Stimulated activated naive CD8-positive, alpha-beta T cell treated with anti-CD3 and anti-CD28 coated beads, Interleukin-15, Interleukin-2, amounts not matched to agents 100 ng/mL and 50 ng/mL, for 24 hours (primary cell): ENCODE results near the gene SYNE2.
A peak's percentile ranks its signal among the peaks of the same experiment; 100 is the strongest.
"Not testable (repeated sequence)": the region's sequence is repeated elsewhere in the genome, so short reads cannot be mapped to it uniquely, and the experiment has no call there.

Source experiments
- H3K27ac Mint-ChIP-seq: one replicate; pipeline ENCODE4 v1.8.0; 2021; ENCODE audit warnings: mild to moderate bottlenecking, mixed read lengths
- H3K27me3 Mint-ChIP-seq: one replicate; pipeline ENCODE4 v1.8.0; 2021; ENCODE audit warnings: mixed read lengths
- H3K36me3 Mint-ChIP-seq: one replicate; pipeline ENCODE4 v1.8.0; 2021; ENCODE audit warnings: low read depth, mixed read lengths
- H3K4me1 Mint-ChIP-seq: one replicate; pipeline ENCODE4 v1.8.0; 2021; ENCODE audit warnings: low read depth, mixed read lengths
- H3K4me3 Mint-ChIP-seq: one replicate; pipeline ENCODE4 v1.8.0; 2021; ENCODE audit warnings: mild to moderate bottlenecking, mixed read lengths
- H3K9me3 Mint-ChIP-seq: one replicate; pipeline ENCODE4 v1.8.0; 2021; ENCODE audit warnings: mixed read lengths

Gene SYNE2

GRCh38 chr14:63852817-63853731 lies at the start of gene SYNE2:
SYNE2 (plus strand) TSS chr14:63853004; CDS start chr14:63909149, 56,145 bp downstream.
- Mint-ChIP-seq H3K9me3 (no peaks in the 10 kb centered on the region), H3K36me3 (no peaks in the 10 kb centered on the region), H3K4me1 (peaks cover 48% of the 10 kb centered on the region), H3K27me3 (peaks cover 4% of the 10 kb centered on the region), H3K4me3 (peak within 1 kb of the TSS; percentile 94), H3K27ac (peak within 1 kb of the TSS; percentile 85)

- H3K4me1 Mint-ChIP-seq, H3K27me3 Mint-ChIP-seq, H3K27ac Mint-ChIP-seq, H3K4me3 Mint-ChIP-seq, H3K36me3 Mint-ChIP-seq, H3K9me3 Mint-ChIP-seq: not testable (repeated sequence)
These were observed 49.5 kb upstream of the SYNE2 start for GRCh38 chr14:63803221-63803791.

GRCh38 chr14:63806064-63806463 lies 46.7 kb upstream of the SYNE2 start:
- not testable (repeated sequence) for H3K4me3 Mint-ChIP-seq, H3K4me1 Mint-ChIP-seq, H3K27ac Mint-ChIP-seq, H3K36me3 Mint-ChIP-seq, H3K27me3 Mint-ChIP-seq, H3K9me3 Mint-ChIP-seq

GRCh38 chr14:63811692-63812091 lies 41.1 kb upstream of the SYNE2 start:
- H3K9me3 Mint-ChIP-seq, H3K27ac Mint-ChIP-seq, H3K27me3 Mint-ChIP-seq, H3K4me1 Mint-ChIP-seq, H3K36me3 Mint-ChIP-seq, H3K4me3 Mint-ChIP-seq: not testable (repeated sequence)

- H3K27me3 Mint-ChIP-seq: no peaks in the 10 kb centered on the region
- no peak overlapping the region for H3K27ac Mint-ChIP-seq
- H3K9me3 Mint-ChIP-seq: no peaks in the 10 kb centered on the region
These were observed 19.1 kb upstream of the SYNE2 start for GRCh38 chr14:63833728-63834127.

GRCh38 chr14:63840981-63841380 lies 11.8 kb upstream of the SYNE2 start:
- H3K36me3 Mint-ChIP-seq: no peaks in the 10 kb centered on the region
- H3K9me3 Mint-ChIP-seq: peaks cover 4% of the 10 kb centered on the region
- H3K27ac Mint-ChIP-seq: no peak overlapping the region
- H3K4me1 Mint-ChIP-seq: no peaks in the 10 kb centered on the region
- H3K4me3 Mint-ChIP-seq: no peak overlapping the region
- H3K27me3 Mint-ChIP-seq: no peaks in the 10 kb centered on the region

More at GRCh38 chr14:63833728-63834127, 19.1 kb upstream of the SYNE2 start:
- Mint-ChIP-seq H3K36me3 (no peaks in the 10 kb centered on the region), H3K4me1 (no peaks in the 10 kb centered on the region), H3K4me3 (no peak overlapping the region)

- Mint-ChIP-seq H3K36me3 (no peaks in the 10 kb centered on the region), H3K4me3 (no peak overlapping the region), H3K9me3 (peaks cover 4% of the 10 kb centered on the region), H3K27me3 (no peaks in the 10 kb centered on the region), H3K27ac (no peak overlapping the region), H3K4me1 (no peaks in the 10 kb centered on the region)
These were observed 9.0 kb upstream of the SYNE2 start for GRCh38 chr14:63843796-63844195.

- Mint-ChIP-seq H3K9me3 (no peaks in the 10 kb centered on the region), H3K36me3 (no peaks in the 10 kb centered on the region), H3K27ac (no peak overlapping the region), H3K4me3 (no peak overlapping the region), H3K27me3 (peaks cover 4% of the 10 kb centered on the region), H3K4me1 (peaks cover 8% of the 10 kb centered on the region)
These were observed 3.9 kb upstream of the SYNE2 start for GRCh38 chr14:63848890-63849289.

- H3K27ac Mint-ChIP-seq: peak overlapping the region; percentile 72
- peak overlapping the region; percentile 94 for H3K4me3 Mint-ChIP-seq
- no peaks in the 10 kb centered on the region for H3K9me3 Mint-ChIP-seq
- H3K36me3 Mint-ChIP-seq: no peaks in the 10 kb centered on the region
- H3K27me3 Mint-ChIP-seq: peaks cover 4% of the 10 kb centered on the region
- H3K4me1 Mint-ChIP-seq: peaks cover 42% of the 10 kb centered on the region
These were observed 460 bp upstream of the SYNE2 start for GRCh38 chr14:63852271-63852816.

GRCh38 chr14:63853831-63854293 lies 1.1 kb downstream of the SYNE2 start:
- Mint-ChIP-seq H3K36me3 (no peaks in the 10 kb centered on the region), H3K9me3 (no peaks in the 10 kb centered on the region), H3K4me3 (peak overlapping the region; percentile 94), H3K27me3 (peaks cover 4% of the 10 kb centered on the region), H3K27ac (peak overlapping the region; percentile 85), H3K4me1 (peaks cover 51% of the 10 kb centered on the region)

- H3K4me3 Mint-ChIP-seq: peak overlapping the region; percentile 94
- peak overlapping the region; percentile 85 for H3K27ac Mint-ChIP-seq
- no peaks in the 10 kb centered on the region for H3K36me3 Mint-ChIP-seq
- peaks cover 4% of the 10 kb centered on the region for H3K27me3 Mint-ChIP-seq
- H3K9me3 Mint-ChIP-seq: no peaks in the 10 kb centered on the region
- H3K4me1 Mint-ChIP-seq: peaks cover 51% of the 10 kb centered on the region
These were observed 1.5 kb downstream of the SYNE2 start for GRCh38 chr14:63854330-63854729.

- peaks cover 56% of the 10 kb centered on the region for H3K4me1 Mint-ChIP-seq
These were observed 2.5 kb downstream of the SYNE2 start for GRCh38 chr14:63855281-63855680.

GRCh38 chr14:63857466-63858030 lies 4.7 kb downstream of the SYNE2 start:
- peak overlapping the region; percentile 88 for H3K27ac Mint-ChIP-seq
- H3K4me3 Mint-ChIP-seq: peak overlapping the region; percentile 60
- no peaks in the 10 kb centered on the region for H3K36me3 Mint-ChIP-seq
- no peaks in the 10 kb centered on the region for H3K9me3 Mint-ChIP-seq
- no peaks in the 10 kb centered on the region for H3K27me3 Mint-ChIP-seq
- peaks cover 64% of the 10 kb centered on the region for H3K4me1 Mint-ChIP-seq

More at GRCh38 chr14:63855281-63855680, 2.5 kb downstream of the SYNE2 start:
- Mint-ChIP-seq H3K27ac (no peak overlapping the region), H3K9me3 (no peaks in the 10 kb centered on the region), H3K4me3 (peak overlapping the region; percentile 18), H3K36me3 (no peaks in the 10 kb centered on the region), H3K27me3 (peaks cover 4% of the 10 kb centered on the region)

GRCh38 chr14:63860146-63860545 lies 7.3 kb downstream of the SYNE2 start:
- Mint-ChIP-seq H3K27ac (peak overlapping the region; percentile 13), H3K4me3 (no peak overlapping the region), H3K36me3 (no peaks in the 10 kb centered on the region), H3K4me1 (peaks cover 70% of the 10 kb centered on the region), H3K27me3 (no peaks in the 10 kb centered on the region), H3K9me3 (no peaks in the 10 kb centered on the region)

GRCh38 chr14:63862163-63862562 lies 9.4 kb downstream of the SYNE2 start:
- no peak overlapping the region for H3K27ac Mint-ChIP-seq
- no peaks in the 10 kb centered on the region for H3K36me3 Mint-ChIP-seq
- H3K27me3 Mint-ChIP-seq: no peaks in the 10 kb centered on the region
- H3K4me3 Mint-ChIP-seq: no peak overlapping the region
- H3K4me1 Mint-ChIP-seq: peaks cover 67% of the 10 kb centered on the region
- H3K9me3 Mint-ChIP-seq: no peaks in the 10 kb centered on the region
